Cortex of kidney (tissue), 1 donor: ENCODE data around the gene DHRS9.
"Not testable (repeated sequence)": the region's sequence is repeated elsewhere in the genome, so short reads cannot be mapped to it uniquely, and the experiment has no call there.

Experiments
- DNase-seq: peaks from one replicate; lab custom pipeline; 2025; lab: John Stamatoyannopoulos, UW

The DHRS9 gene

GRCh38 chr2:169095621-169096105, 26.3 kb downstream of the DHRS9 start:
- DNase-seq: no peak

GRCh38 chr2:169104848-169105247, 35.5 kb downstream of the DHRS9 start:
- DNase-seq: no peak

GRCh38 chr2:169105476-169105875, 36.1 kb downstream of the DHRS9 start:
- no peak for DNase-seq

GRCh38 chr2:169106134-169106533, 36.8 kb downstream of the DHRS9 start:
- DNase-seq: no peak

DNA sequence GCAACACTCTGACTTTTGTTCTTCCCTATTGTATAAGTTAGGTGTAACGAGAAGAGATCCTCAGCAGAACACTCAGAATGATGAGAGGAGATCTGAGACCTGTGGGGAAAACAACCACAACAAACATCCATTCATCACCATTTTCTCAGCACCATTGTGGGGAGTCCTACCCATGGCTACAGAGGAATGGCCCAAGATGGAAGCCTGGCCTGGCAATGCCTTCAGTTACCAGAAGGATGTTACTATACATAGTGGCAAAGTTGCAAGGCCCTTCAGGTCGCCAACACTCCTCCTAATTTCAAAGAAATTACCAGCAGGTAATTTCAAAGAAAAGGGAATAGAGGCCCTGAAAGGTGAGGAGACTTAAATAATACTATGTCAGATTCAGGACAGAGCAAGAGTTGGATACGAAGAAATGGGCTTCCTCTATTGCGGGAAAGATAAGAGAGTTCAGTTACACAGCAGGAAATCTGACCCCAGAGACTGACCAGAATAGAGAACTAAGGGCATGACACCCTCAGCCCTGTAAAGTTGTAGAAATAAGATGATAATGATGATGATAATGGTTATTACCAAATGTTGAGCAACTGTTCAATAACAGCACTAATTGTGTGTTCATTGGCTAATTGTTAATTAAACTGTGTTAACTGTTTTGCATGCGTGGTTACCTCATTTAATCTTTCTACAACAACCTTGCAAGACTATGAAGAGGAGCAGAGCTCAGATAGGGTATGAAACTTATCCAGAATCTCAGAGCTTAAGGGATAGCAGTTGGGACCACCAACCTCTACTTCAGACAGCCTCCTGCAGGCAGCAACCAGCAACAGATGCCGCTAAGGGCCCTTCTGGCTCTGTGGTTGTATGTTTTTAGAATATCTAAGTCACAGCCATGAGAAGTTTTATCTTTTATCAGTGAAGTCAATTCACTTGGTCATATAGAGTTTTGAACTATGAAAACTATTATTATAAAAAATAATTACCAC, 37.5 kb downstream of the DHRS9 start:
- DNase-seq: no peak

- DNase-seq: no peak
These were observed 38.3 kb downstream of the DHRS9 start for GRCh38 chr2:169107645-169108044.

GRCh38 chr2:169108099-169108884, 38.9 kb downstream of the DHRS9 start:
- DNase-seq: no peak

- no peak for DNase-seq
These were observed 40.4 kb downstream of the DHRS9 start for GRCh38 chr2:169109502-169110409.

- DNase-seq: no peak
These were observed 41.1 kb downstream of the DHRS9 start for GRCh38 chr2:169110419-169110818.

- DNase-seq: no peak
These were observed 41.6 kb downstream of the DHRS9 start for GRCh38 chr2:169110916-169111315.

DNA sequence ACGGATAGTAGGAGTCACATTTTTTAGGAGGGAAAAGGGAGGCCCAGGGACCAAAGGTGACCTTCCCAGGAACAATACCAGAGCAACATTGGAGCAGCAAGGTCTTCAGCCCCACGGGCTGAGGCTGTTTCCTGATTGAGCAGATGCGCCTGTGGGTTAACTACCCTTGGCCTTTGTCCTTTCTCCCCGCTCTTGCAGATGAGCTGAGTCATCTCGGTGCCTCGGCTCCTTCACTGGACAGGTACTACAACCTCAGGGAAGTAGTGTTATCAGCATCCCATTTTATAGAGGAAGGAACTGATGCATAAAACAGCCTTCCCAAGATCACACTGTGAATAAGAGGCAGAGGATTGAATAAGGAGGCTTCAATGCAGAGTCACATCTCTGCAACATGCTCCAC, 43.5 kb downstream of the DHRS9 start:
- no peak for DNase-seq

- no peak for DNase-seq
These were observed 44.7 kb downstream of the DHRS9 start for GRCh38 chr2:169114056-169114455.

DNA sequence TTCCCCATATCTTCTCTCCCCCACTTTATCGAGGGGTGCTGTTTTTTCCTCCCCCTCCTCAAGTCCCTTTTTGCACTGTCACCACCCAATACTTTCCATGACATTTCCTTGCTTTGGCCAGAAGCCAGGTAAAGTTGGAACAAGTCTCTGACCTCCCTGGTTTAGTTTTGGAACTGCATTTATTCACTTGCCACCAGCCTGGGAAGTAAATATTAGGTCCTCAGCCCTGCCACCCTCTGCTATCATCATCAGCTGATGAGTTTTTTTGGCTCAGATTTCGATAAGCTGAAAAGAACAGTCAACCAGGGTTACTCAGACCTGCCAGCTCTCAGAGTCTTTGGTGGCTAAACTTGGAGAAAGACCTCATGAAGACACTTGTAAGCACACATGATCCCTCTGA, 47.0 kb downstream of the DHRS9 start:
- DNase-seq: no peak

- DNase-seq: no peak
These were observed 47.6 kb downstream of the DHRS9 start for GRCh38 chr2:169116993-169117392.

GRCh38 chr2:169118060-169118459, 48.7 kb downstream of the DHRS9 start:
- no peak for DNase-seq

- DNase-seq: no peak
These were observed 49.9 kb downstream of the DHRS9 start for GRCh38 chr2:169119123-169119760.

DNA sequence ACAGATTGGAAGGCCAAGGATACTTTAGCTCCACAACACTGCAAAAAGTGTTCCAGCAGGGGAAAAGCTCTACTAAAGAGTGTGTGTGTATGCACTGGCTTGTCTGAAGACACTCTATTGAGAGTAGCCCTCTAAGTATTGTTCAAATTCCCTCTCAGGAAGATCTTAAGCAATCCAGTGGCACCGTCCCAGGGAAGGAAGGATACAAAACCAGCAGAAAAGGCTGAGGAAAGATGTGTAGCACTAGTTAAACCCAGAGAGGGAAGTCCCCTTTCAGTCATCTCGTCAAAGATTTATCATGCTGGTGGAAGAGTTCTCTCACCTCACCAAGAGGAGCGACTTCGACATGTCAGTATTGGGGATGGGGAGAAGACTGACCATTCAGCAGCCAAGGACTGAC, 50.5 kb downstream of the DHRS9 start:
- no peak for DNase-seq

- no peak for DNase-seq
These were observed 60.4 kb downstream of the DHRS9 start for GRCh38 chr2:169129703-169130243.

DNA sequence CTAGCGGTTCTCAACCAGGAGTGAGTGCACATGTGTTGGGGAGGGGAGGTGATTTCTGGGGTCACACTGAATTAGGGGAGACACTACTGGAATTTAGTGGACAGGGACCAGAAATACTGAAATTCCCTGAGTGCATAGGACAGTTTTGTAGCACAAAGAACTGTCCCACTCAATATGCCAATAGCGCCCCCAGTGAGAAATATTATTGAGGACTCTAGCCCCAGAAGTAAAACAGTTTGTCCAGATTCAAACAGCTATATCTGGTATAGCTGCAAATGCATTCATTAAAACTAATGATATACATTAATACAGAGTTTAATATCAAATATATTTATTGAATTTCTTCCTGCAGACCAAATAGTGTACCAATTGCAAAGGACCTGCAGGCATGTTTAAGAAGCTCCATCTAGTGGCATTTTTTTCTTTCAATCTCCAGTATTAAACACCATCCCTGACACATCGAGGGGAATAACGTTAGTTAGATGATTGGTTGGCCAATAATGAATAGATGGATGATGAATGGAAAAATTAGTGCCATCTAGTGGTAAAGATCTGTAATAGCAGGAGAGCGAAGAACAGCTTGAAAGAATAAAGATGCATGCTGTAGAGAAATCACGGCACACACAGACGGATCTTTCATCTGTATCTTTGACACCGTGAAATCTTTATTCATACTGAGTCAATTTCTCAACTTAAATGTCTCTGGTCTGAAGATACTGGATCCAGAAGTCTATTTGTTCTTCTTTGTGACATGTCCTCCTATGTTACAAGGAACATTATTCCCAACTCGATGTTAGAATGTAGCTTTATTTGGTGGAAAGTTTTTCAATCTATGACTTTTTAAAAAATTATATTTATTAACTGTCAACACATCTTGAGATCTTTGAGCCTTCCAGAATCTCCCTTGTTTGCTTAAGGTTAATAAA, 62.5 kb downstream of the DHRS9 start:
- no peak for DNase-seq

- DNase-seq: not testable (repeated sequence)
These were observed 64.9 kb downstream of the DHRS9 start for GRCh38 chr2:169134272-169134671.
